Measurements from ENCODE around the gene WT1.

The WT1 gene

DNA sequence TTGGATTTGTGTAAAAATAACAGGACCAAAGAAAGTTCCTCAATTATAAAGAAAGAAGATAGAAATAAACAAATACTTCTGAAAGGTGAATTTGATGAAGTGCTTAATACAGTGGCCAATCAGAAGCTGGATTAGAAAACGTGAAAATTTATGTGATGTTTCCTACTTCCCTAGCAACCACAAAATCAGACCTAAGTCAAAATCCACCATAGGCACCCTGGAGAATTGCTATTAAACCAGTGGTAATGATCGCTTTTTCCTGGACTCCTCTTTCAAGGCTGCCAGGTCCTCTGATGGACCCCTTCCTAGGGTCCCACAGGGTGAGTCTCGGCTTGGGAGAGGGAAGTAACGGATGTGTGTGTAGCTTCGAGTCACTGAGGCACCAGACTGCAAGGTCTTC lies 9.6 kb downstream of the WT1 start:
- no peak for DNase-seq (ENCODE audit: low spot score)
- H3K27me3 ChIP-seq (ENCODE audit: control insufficient read depth in 3 of 3, insufficient read depth in 3 of 3, low read depth in 1 of 3, low read length in 3 of 3), result peaks cover 33 to 90% (median 69%) of the 10 kb centered on the region in 3 experiments
- WGBS, 2 donors (ENCODE audit: extremely low coverage in 2 of 2, insufficient read length in 2 of 2, insufficient replicate concordance in 1 of 2), result no CpG with 5 or more reads among the region's 5 CpGs

GRCh38 chr11:32422545-32422944 lies 12.8 kb downstream of the WT1 start:
- Histone ChIP-seq H3K23ac (ENCODE audit: low read depth, low read length, poor library complexity) (no peak overlapping the region), H3K4me2 (ENCODE audit: insufficient read depth, low read length, poor library complexity, severe bottlenecking) (no peak overlapping the region), H2AFZ (ENCODE audit: low read length) (no peak overlapping the region), H3K27me3 (ENCODE audit: control insufficient read depth in 3 of 3, insufficient read depth in 3 of 3, low read depth in 1 of 3, low read length in 3 of 3) (peaks cover 10 to 86% (median 37%) of the 10 kb centered on the region in 3 experiments), H2AK5ac (ENCODE audit: low read depth, low read length) (no peak overlapping the region), H3K9me3 (replicated peaks in 1 of 2; ENCODE audit: control insufficient read depth in 2 of 2, insufficient read depth in 1 of 2, low read depth in 1 of 2, low read length in 2 of 2) (no peaks in the 10 kb centered on the region), H3K4me1 (ENCODE audit: control insufficient read depth in 2 of 2, insufficient read depth in 1 of 2, low read depth in 1 of 2, low read length in 2 of 2) (peaks cover 0 to 7% of the 10 kb centered on the region in 2 donors), H2BK5ac (ENCODE audit: low read length) (no peak overlapping the region), H3K9ac (ENCODE audit: low read depth, low read length, poor library complexity) (no peak overlapping the region), H3K4ac (ENCODE audit: low read length) (no peak overlapping the region), H3K79me1 (ENCODE audit: low read depth, low read length) (no peaks in the 10 kb centered on the region), H3K27ac (replicated peaks; ENCODE audit: low read length) (no peak overlapping the region), H2BK15ac (ENCODE audit: low read length) (no peak overlapping the region), H3K18ac (ENCODE audit: low read length) (no peak overlapping the region), H4K8ac (ENCODE audit: low read depth, low read length) (no peak overlapping the region), H3K36me3 (replicated peaks in 1 of 2; ENCODE audit: control insufficient read depth in 2 of 2, insufficient read depth in 2 of 2, low read length in 2 of 2) (no peaks in the 10 kb centered on the region), H2BK120ac (ENCODE audit: low read depth, low read length) (no peak overlapping the region), H2BK12ac (ENCODE audit: low read length) (no peak overlapping the region), H3K14ac (ENCODE audit: low read length) (no peak overlapping the region), H3K4me3 (ENCODE audit: low read length in 2 of 2) (no peak overlapping the region), H4K91ac (ENCODE audit: low read depth, low read length, poor library complexity) (no peak overlapping the region)
- no peak for DNase-seq (ENCODE audit: low spot score)
- WGBS, 2 donors (ENCODE audit: extremely low coverage in 2 of 2, insufficient read length in 2 of 2, insufficient replicate concordance in 1 of 2), result no CpG with 5 or more reads among the region's 3 CpGs

More for the DNA sequence above, 9.6 kb downstream of the WT1 start:
- Histone ChIP-seq H4K8ac (ENCODE audit: low read depth, low read length) (no peak overlapping the region), H3K18ac (ENCODE audit: low read length) (no peak overlapping the region), H3K4me1 (ENCODE audit: control insufficient read depth in 2 of 2, insufficient read depth in 1 of 2, low read depth in 1 of 2, low read length in 2 of 2) (peaks cover 0 to 7% of the 10 kb centered on the region in 2 donors), H3K9ac (ENCODE audit: low read depth, low read length, poor library complexity) (no peak overlapping the region), H3K36me3 (replicated peaks in 1 of 2; ENCODE audit: control insufficient read depth in 2 of 2, insufficient read depth in 2 of 2, low read length in 2 of 2) (no peaks in the 10 kb centered on the region), H2BK5ac (ENCODE audit: low read length) (no peak overlapping the region), H2BK12ac (ENCODE audit: low read length) (no peak overlapping the region), H2AFZ (ENCODE audit: low read length) (no peak overlapping the region), H3K27ac (replicated peaks; ENCODE audit: low read length) (no peak overlapping the region), H3K9me3 (replicated peaks in 1 of 2; ENCODE audit: control insufficient read depth in 2 of 2, insufficient read depth in 1 of 2, low read depth in 1 of 2, low read length in 2 of 2) (no peaks in the 10 kb centered on the region), H3K4me2 (ENCODE audit: insufficient read depth, low read length, poor library complexity, severe bottlenecking) (no peak overlapping the region), H3K23ac (ENCODE audit: low read depth, low read length, poor library complexity) (no peak overlapping the region), H2AK5ac (ENCODE audit: low read depth, low read length) (no peak overlapping the region), H2BK120ac (ENCODE audit: low read depth, low read length) (no peak overlapping the region), H3K4ac (ENCODE audit: low read length) (no peak overlapping the region), H3K14ac (ENCODE audit: low read length) (no peak overlapping the region), H3K4me3 (ENCODE audit: low read length in 2 of 2) (no peak overlapping the region), H3K79me1 (ENCODE audit: low read depth, low read length) (no peaks in the 10 kb centered on the region), H4K91ac (ENCODE audit: low read depth, low read length, poor library complexity) (no peak overlapping the region), H2BK15ac (ENCODE audit: low read length) (no peak overlapping the region)

GRCh38 chr11:32421992-32422391 lies 13.3 kb downstream of the WT1 start:
- no peak overlapping the region for H2BK5ac ChIP-seq (ENCODE audit: low read length)
- peaks cover 7 to 86% (median 31%) of the 10 kb centered on the region in 3 experiments for H3K27me3 ChIP-seq (ENCODE audit: control insufficient read depth in 3 of 3, insufficient read depth in 3 of 3, low read depth in 1 of 3, low read length in 3 of 3)
- DNase-seq (ENCODE audit: low spot score), result no peak
- no peaks in the 10 kb centered on the region for H3K9me3 ChIP-seq (replicated peaks in 1 of 2; ENCODE audit: control insufficient read depth in 2 of 2, insufficient read depth in 1 of 2, low read depth in 1 of 2, low read length in 2 of 2)
- no peak overlapping the region for H3K4me2 ChIP-seq (ENCODE audit: insufficient read depth, low read length, poor library complexity, severe bottlenecking)
- no peak overlapping the region for H3K18ac ChIP-seq (ENCODE audit: low read length)
- no peak overlapping the region for H2AFZ ChIP-seq (ENCODE audit: low read length)
- peaks cover 0 to 4% of the 10 kb centered on the region in 2 donors for H3K4me1 ChIP-seq (ENCODE audit: control insufficient read depth in 2 of 2, insufficient read depth in 1 of 2, low read depth in 1 of 2, low read length in 2 of 2)
- H3K4ac ChIP-seq (ENCODE audit: low read length), result no peak overlapping the region
- no peak overlapping the region for H4K91ac ChIP-seq (ENCODE audit: low read depth, low read length, poor library complexity)
- WGBS, 2 donors (ENCODE audit: extremely low coverage in 2 of 2, insufficient read length in 2 of 2, insufficient replicate concordance in 1 of 2), result no CpG with 5 or more reads among the region's 2 CpGs
- no peak overlapping the region for H3K4me3 ChIP-seq (ENCODE audit: low read length in 2 of 2)
- no peak overlapping the region for H2BK12ac ChIP-seq (ENCODE audit: low read length)
- no peak overlapping the region for H2AK5ac ChIP-seq (ENCODE audit: low read depth, low read length)
- no peak overlapping the region for H4K8ac ChIP-seq (ENCODE audit: low read depth, low read length)
- H2BK15ac ChIP-seq (ENCODE audit: low read length), result no peak overlapping the region
- no peak overlapping the region for H2BK120ac ChIP-seq (ENCODE audit: low read depth, low read length)
- no peak overlapping the region for H3K9ac ChIP-seq (ENCODE audit: low read depth, low read length, poor library complexity)
- H3K79me1 ChIP-seq (ENCODE audit: low read depth, low read length), result no peaks in the 10 kb centered on the region
- no peak overlapping the region for H3K27ac ChIP-seq (replicated peaks; ENCODE audit: low read length)
- H3K36me3 ChIP-seq (replicated peaks in 1 of 2; ENCODE audit: control insufficient read depth in 2 of 2, insufficient read depth in 2 of 2, low read length in 2 of 2), result no peaks in the 10 kb centered on the region
- no peak overlapping the region for H3K14ac ChIP-seq (ENCODE audit: low read length)
- H3K23ac ChIP-seq (ENCODE audit: low read depth, low read length, poor library complexity), result no peak overlapping the region

- Histone ChIP-seq H3K18ac (ENCODE audit: low read length) (no peak overlapping the region), H3K36me3 (replicated peaks in 1 of 2; ENCODE audit: control insufficient read depth in 2 of 2, insufficient read depth in 2 of 2, low read length in 2 of 2) (no peaks in the 10 kb centered on the region), H2BK120ac (ENCODE audit: low read depth, low read length) (no peak overlapping the region), H3K27me3 (ENCODE audit: control insufficient read depth in 3 of 3, insufficient read depth in 3 of 3, low read depth in 1 of 3, low read length in 3 of 3) (peaks cover 4 to 84% (median 23%) of the 10 kb centered on the region in 3 experiments), H2BK15ac (ENCODE audit: low read length) (no peak overlapping the region), H3K4me2 (ENCODE audit: insufficient read depth, low read length, poor library complexity, severe bottlenecking) (no peak overlapping the region), H3K4me3 (ENCODE audit: low read length in 2 of 2) (no peak overlapping the region), H4K8ac (ENCODE audit: low read depth, low read length) (no peak overlapping the region), H2BK12ac (ENCODE audit: low read length) (no peak overlapping the region), H3K4ac (ENCODE audit: low read length) (no peak overlapping the region), H2AFZ (ENCODE audit: low read length) (no peak overlapping the region), H4K91ac (ENCODE audit: low read depth, low read length, poor library complexity) (no peak overlapping the region), H3K9ac (ENCODE audit: low read depth, low read length, poor library complexity) (no peak overlapping the region), H2AK5ac (ENCODE audit: low read depth, low read length) (no peak overlapping the region), H3K23ac (ENCODE audit: low read depth, low read length, poor library complexity) (no peak overlapping the region), H3K4me1 (ENCODE audit: control insufficient read depth in 2 of 2, insufficient read depth in 1 of 2, low read depth in 1 of 2, low read length in 2 of 2) (peaks cover 0 to 2% of the 10 kb centered on the region in 2 donors), H2BK5ac (ENCODE audit: low read length) (no peak overlapping the region), H3K27ac (replicated peaks; ENCODE audit: low read length) (no peak overlapping the region), H3K14ac (ENCODE audit: low read length) (no peak overlapping the region), H3K79me1 (ENCODE audit: low read depth, low read length) (no peaks in the 10 kb centered on the region), H3K9me3 (replicated peaks in 1 of 2; ENCODE audit: control insufficient read depth in 2 of 2, insufficient read depth in 1 of 2, low read depth in 1 of 2, low read length in 2 of 2) (no peaks in the 10 kb centered on the region)
- WGBS, 2 donors (ENCODE audit: extremely low coverage in 2 of 2, insufficient read length in 2 of 2, insufficient replicate concordance in 1 of 2), result no CpG with 5 or more reads among the region's 12 CpGs
- no peak for DNase-seq (ENCODE audit: low spot score)
These were observed 14.1 kb downstream of the WT1 start for GRCh38 chr11:32420937-32421901.
